Ishikawa (cell line): ENCODE measurements around the gene HLA-A.

Experiments used
- CEBPB ChIP-seq: IDR thresholded peaks from 2 replicates; pipeline ENCODE4 v1.6.1; 2012
- EP300 ChIP-seq: IDR thresholded peaks from 2 replicates; pipeline ENCODE4 v1.6.1; 2012; ENCODE audit warnings: borderline replicate concordance
- FOXM1 ChIP-seq: IDR thresholded peaks from 2 replicates; pipeline ENCODE4 v1.6.1; 2012; ENCODE audit warnings: low read depth, borderline replicate concordance
- NFIC ChIP-seq: IDR thresholded peaks from 2 replicates; pipeline ENCODE4 v1.6.1; 2012
- RAD21 ChIP-seq: IDR thresholded peaks from 2 replicates; pipeline ENCODE4 v1.6.1; 2012; ENCODE audit warnings: low read depth
- REST ChIP-seq: IDR thresholded peaks from 2 replicates; pipeline ENCODE4 v1.6.1; 2012; ENCODE audit warnings: low read depth, mild to moderate bottlenecking
- TEAD4 ChIP-seq: IDR thresholded peaks from 2 replicates; pipeline ENCODE4 v1.6.1; 2012
- USF1 ChIP-seq: IDR thresholded peaks from 2 replicates; pipeline ENCODE4 v1.6.1; 2012

DNA sequence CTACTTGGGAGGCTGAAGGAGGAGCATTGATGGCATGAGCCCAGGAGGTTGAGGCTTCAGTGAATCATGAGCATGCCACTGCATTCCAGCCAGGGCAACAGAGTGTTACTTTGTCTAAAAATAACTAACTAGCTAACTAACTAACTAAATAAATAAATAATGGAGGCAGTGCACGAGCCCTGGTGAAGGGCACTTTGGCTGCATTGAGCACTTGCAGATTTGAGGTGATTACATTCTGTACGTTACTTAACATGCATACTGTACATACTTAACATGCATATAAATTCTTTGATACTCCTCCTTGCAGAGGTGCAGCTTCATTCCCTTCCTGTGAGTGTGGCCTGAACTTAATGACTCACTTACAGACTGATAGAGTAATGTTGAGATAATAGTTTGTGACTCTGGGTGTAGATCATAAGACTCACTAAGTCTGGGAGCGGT lies 10.7 kb downstream of the HLA-A start:
- TF ChIP-seq TEAD4 (no peak), NFIC (no peak), EP300 (no peak), FOXM1 (no peak), CEBPB (no peak), USF1 (no peak), RAD21 (no peak), REST (no peak)
